A673 (cell line): ENCODE measurements around the gene ANK2. TPM values are rescaled to one million over a fixed set of nuclear protein-coding genes. Genes with fewer than 3 reads are reported as not detected.

Experiments
- BruUV-seq: library from RNA; stranded (reverse); fragments of 400-500 nt; replicated peaks from 2 replicates; lab custom pipeline; 2021; lab: Mats Ljungman, UMichigan
- CTCF ChIA-PET: fragments of 300-600 bp; sonication (Branson Sonifier 250); formaldehyde crosslinking; loops from one replicate; lab custom pipeline; 2022; ENCODE audit warnings: antibody characterized with exemption; lab: Charles Lee
- POLR2A ChIA-PET: fragments of 300-600 bp; sonication (Branson Sonifier 250); formaldehyde crosslinking; loops from one replicate; lab custom pipeline; 2022; ENCODE audit warnings: antibody characterized with exemption; ENCODE audit not compliant: low non-redundant PET; lab: Charles Lee
- DNase-seq: peaks from one replicate; pipeline ENCODE4 v3.0.0-alpha.2; 2015; ENCODE audit warnings: low spot score
- H3K27ac ChIP-seq: fragments of 200-600 bp; sonication (generic); 2 replicates; pipeline ENCODE4 v1.5.1; 2016; ENCODE audit warnings: mixed run types, low read depth, mild to moderate bottlenecking, mixed read lengths, antibody characterized with exemption, low read length; ENCODE audit not compliant: poor library complexity, severe bottlenecking
- H3K27me3 ChIP-seq: fragments of 200-600 bp; sonication (generic); replicated peaks from 2 replicates; pipeline ENCODE4 v1.6.1; 2017; ENCODE audit warnings: mixed run types, low read depth, mild to moderate bottlenecking, mixed read lengths, antibody characterized with exemption, low read length; ENCODE audit not compliant: insufficient read depth, poor library complexity
- H3K36me3 ChIP-seq: fragments of 200-600 bp; sonication (generic); 2 replicates; pipeline ENCODE4 v1.6.1; 2016; ENCODE audit warnings: mixed run types, mild to moderate bottlenecking, mixed read lengths, antibody characterized with exemption, low read length; ENCODE audit not compliant: insufficient read depth, poor library complexity, severe bottlenecking
- H3K4me1 ChIP-seq: fragments of 200-600 bp; sonication (generic); 2 replicates; pipeline ENCODE4 v1.6.1; 2017; ENCODE audit warnings: mixed run types, mild to moderate bottlenecking, mixed read lengths, antibody characterized with exemption, low read length; ENCODE audit not compliant: insufficient read depth, poor library complexity, severe bottlenecking
- H3K4me3 ChIP-seq: fragments of 200-600 bp; sonication (generic); 2 replicates; pipeline ENCODE4 v1.5.1; 2016; ENCODE audit warnings: low read depth, mixed run types, mild to moderate bottlenecking, mixed read lengths, low read length; ENCODE audit not compliant: poor library complexity, severe bottlenecking
- H3K9me3 ChIP-seq: fragments of 200-600 bp; sonication (generic); 2 replicates; pipeline ENCODE4 v1.6.1; 2016; ENCODE audit warnings: mixed run types, low read depth, mild to moderate bottlenecking, mixed read lengths, antibody characterized with exemption, low read length; ENCODE audit not compliant: poor library complexity, severe bottlenecking
- EZH2 ChIP-seq: fragments of 200-600 bp; sonication (generic); IDR thresholded peaks from 2 replicates; pipeline ENCODE4 v1.6.1; 2017; ENCODE audit warnings: borderline replicate concordance, low read depth, mild to moderate bottlenecking, mixed read lengths, antibody characterized with exemption, low read length; ENCODE audit not compliant: poor library complexity, severe bottlenecking
- intact Hi-C: fragments of 100-400 bp; cut with micrococcal nuclease; formaldehyde crosslinking; loops from one replicate; pipeline ENCODE4 v1.10.0; 2022; ENCODE audit not compliant: unreplicated experiment
- total RNA-seq: library from RNA; stranded (reverse); gene quantifications from 2 replicates; pipeline ENCODE4 v1.2.3, GENCODE V29; 2021
- TF ChIP-seq, protein P1 (sequence below): fragments of 300-800, 200-600 bp; sonication (generic); conservative IDR thresholded peaks from 2 replicates; pipeline ENCODE4 v1.5.1; 2017; ENCODE audit warnings: low read depth, mild to moderate bottlenecking, antibody characterized with exemption, low read length, moderate library complexity, mixed read lengths

Gene ANK2
- total RNA-seq, 1 experiment from 2014 or later: 12.7 TPM

DNA sequence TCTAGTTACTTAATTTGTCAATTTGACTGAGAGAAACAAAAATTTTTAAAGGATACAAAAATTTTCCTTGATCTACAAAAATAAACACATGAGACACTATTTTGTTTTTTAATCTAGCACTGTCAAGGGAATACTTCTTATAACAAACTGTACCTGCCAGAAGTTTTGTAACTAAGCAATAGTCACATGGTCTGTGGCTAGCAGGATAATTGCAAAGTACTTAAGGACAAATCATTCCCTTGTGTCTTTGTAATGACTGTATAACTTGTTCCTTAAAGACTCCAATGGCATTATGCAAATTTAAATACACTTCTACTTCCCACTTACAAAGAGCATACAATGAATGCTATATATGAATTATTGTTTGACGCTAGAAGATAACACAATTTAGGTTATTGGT is 25.1 kb upstream of the ANK2 start:
- CTCF ChIA-PET: no interaction called here
- POLR2A ChIA-PET: no interaction called here
- no peak overlapping the region for H3K4me3 ChIP-seq
- peaks cover 7% of the 10 kb centered on the region for H3K4me1 ChIP-seq
- no peak for TF ChIP-seq EZH2
- TF ChIP-seq, protein P1, sequence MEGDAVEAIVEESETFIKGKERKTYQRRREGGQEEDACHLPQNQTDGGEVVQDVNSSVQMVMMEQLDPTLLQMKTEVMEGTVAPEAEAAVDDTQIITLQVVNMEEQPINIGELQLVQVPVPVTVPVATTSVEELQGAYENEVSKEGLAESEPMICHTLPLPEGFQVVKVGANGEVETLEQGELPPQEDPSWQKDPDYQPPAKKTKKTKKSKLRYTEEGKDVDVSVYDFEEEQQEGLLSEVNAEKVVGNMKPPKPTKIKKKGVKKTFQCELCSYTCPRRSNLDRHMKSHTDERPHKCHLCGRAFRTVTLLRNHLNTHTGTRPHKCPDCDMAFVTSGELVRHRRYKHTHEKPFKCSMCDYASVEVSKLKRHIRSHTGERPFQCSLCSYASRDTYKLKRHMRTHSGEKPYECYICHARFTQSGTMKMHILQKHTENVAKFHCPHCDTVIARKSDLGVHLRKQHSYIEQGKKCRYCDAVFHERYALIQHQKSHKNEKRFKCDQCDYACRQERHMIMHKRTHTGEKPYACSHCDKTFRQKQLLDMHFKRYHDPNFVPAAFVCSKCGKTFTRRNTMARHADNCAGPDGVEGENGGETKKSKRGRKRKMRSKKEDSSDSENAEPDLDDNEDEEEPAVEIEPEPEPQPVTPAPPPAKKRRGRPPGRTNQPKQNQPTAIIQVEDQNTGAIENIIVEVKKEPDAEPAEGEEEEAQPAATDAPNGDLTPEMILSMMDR: no peak
- H3K27me3 ChIP-seq: no peaks in the 10 kb centered on the region
- H3K9me3 ChIP-seq: no peaks in the 10 kb centered on the region
- H3K36me3 ChIP-seq: no peaks in the 10 kb centered on the region
- intact Hi-C loops: no loop called here
- no peak for DNase-seq
- no peak overlapping the region for H3K27ac ChIP-seq
- BruUV-seq: no TSS peak

DNA sequence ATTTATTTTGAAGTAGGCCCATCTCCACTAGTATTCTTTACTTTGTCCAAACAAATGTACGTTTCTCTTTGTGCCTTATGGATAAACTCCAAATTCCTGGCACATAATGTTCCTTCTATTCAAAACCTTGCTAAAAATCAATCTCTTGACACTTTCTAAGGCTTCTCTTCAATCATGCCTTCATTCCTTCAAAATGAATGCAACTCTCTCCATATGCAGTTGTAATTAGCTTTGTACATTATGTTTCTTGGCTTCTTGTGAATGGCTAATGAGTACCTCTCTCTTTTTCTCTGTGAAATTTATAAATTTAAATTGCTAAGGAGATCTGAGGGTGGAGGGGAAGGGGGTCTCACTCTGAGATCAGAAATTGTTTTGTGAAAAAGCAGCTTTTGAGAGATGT is 24.0 kb upstream of the ANK2 start:
- H3K27ac ChIP-seq: no peak overlapping the region
- CTCF ChIA-PET: no interaction called here
- H3K4me3 ChIP-seq: no peak overlapping the region
- TF ChIP-seq EZH2: no peak
- TF ChIP-seq, protein P1: no peak
- H3K27me3 ChIP-seq: no peaks in the 10 kb centered on the region
- BruUV-seq: no TSS peak
- intact Hi-C loops: no loop called here
- no peaks in the 10 kb centered on the region for H3K36me3 ChIP-seq
- POLR2A ChIA-PET: no interaction called here
- no peak for DNase-seq
- peaks cover 7% of the 10 kb centered on the region for H3K4me1 ChIP-seq
- H3K9me3 ChIP-seq: no peaks in the 10 kb centered on the region

DNA sequence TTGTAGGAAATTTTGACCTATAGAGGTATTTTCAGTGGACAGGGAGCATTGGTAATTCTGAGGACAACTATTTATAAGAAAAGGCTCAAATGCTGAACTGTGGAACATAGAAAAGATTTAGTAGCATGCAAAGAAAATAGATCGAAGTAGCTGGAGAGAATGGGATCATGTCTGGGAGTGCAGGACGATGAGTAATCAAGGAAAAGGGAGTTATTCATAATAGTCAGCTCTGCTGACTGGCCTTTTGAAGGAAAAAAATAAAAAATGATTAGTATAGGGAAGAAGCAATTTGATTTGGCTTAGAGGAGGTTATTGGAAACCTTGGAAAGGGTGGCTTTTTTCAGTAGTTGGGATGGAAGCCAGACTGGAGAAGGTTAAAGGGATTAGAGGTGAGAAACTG is 22.9 kb upstream of the ANK2 start:
- no peaks in the 10 kb centered on the region for H3K36me3 ChIP-seq
- H3K27ac ChIP-seq: no peak overlapping the region
- no peaks in the 10 kb centered on the region for H3K27me3 ChIP-seq
- no peak for DNase-seq
- CTCF ChIA-PET: no interaction called here
- H3K4me1 ChIP-seq: no peaks in the 10 kb centered on the region
- no peak overlapping the region for H3K4me3 ChIP-seq
- no peaks in the 10 kb centered on the region for H3K9me3 ChIP-seq
- intact Hi-C loops: no loop called here
- BruUV-seq: no TSS peak
- TF ChIP-seq, protein P1: no peak
- no peak for TF ChIP-seq EZH2
- POLR2A ChIA-PET: no interaction called here
